Measurements from ENCODE around the gene BCAS3.
"Not testable (repeated sequence)": the region's sequence is repeated elsewhere in the genome, so short reads cannot be mapped to it uniquely, and the experiment has no call there.

The BCAS3 gene

GRCh38 chr17:61143026-61143425 is 465.4 kb downstream of the BCAS3 start:
- in situ Hi-C loops (cut with MboI; ENCODE audit: low sequenced_read_pairs): no loop called here

DNA sequence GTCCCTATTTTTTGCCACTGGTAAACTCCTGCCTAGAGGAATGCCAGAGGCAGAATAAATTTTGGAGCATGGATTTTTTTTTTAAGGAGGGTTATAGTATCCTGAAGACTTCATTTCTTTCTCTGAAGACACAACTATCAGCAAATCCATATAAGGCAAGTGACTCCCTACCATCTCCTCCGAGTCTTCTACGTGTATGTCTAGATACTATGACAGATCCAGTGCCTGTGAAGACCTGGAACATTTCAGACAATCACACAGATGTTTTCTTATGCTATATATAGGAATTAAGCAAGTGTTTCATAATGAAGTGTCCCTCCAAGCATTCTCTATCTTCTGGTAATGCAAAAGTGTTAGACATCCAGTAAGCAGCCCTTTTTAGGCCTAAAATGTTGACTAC is 466.5 kb downstream of the BCAS3 start:
- in situ Hi-C loops (cut with MboI; ENCODE audit: low sequenced_read_pairs): no loop called here

GRCh38 chr17:61144617-61145564 is 467.2 kb downstream of the BCAS3 start:
- in situ Hi-C loops (cut with MboI; ENCODE audit: low sequenced_read_pairs): no loop called here

GRCh38 chr17:61146833-61147232 is 469.2 kb downstream of the BCAS3 start:
- in situ Hi-C loops (cut with MboI; ENCODE audit: low sequenced_read_pairs): not testable (repeated sequence)

- in situ Hi-C loops (cut with MboI; ENCODE audit: low sequenced_read_pairs): no loop called here
These were observed 471.6 kb downstream of the BCAS3 start for GRCh38 chr17:61149106-61149825.

DNA sequence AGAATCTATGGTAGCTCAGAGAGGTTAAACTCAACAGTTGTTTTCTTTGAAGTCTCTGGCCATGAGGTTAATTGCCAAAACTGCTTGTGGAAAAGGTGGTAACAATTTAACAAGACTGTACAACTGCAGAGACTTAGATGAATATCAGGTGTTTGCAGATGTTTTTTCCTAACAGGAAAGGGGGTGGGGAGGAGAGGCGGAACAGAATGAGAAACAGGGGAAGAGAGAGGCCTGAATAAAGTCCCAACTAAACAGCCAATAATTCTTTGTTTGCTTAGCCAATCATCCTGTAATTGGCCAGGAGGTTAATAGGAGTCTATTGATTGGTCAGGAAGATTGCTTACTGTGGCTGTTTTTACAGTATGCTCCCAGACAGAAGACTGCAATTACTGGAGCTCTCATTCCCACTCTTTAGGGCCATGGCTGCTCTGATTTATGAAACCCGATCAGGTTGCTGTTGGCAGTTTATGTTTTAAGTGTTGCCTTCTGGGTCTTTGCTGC is 472.3 kb downstream of the BCAS3 start:
- in situ Hi-C loops (cut with MboI; ENCODE audit: low sequenced_read_pairs): no loop called here

GRCh38 chr17:61150686-61151299 is 473.1 kb downstream of the BCAS3 start:
- in situ Hi-C loops (cut with MboI; ENCODE audit: low sequenced_read_pairs): no loop called here

- in situ Hi-C loops (cut with MboI; ENCODE audit: low sequenced_read_pairs): no loop called here
These were observed 475.2 kb downstream of the BCAS3 start for GRCh38 chr17:61152898-61153297.

GRCh38 chr17:61155590-61156237 is 478.1 kb downstream of the BCAS3 start:
- in situ Hi-C loops (cut with MboI; ENCODE audit: low sequenced_read_pairs): no loop called here

DNA sequence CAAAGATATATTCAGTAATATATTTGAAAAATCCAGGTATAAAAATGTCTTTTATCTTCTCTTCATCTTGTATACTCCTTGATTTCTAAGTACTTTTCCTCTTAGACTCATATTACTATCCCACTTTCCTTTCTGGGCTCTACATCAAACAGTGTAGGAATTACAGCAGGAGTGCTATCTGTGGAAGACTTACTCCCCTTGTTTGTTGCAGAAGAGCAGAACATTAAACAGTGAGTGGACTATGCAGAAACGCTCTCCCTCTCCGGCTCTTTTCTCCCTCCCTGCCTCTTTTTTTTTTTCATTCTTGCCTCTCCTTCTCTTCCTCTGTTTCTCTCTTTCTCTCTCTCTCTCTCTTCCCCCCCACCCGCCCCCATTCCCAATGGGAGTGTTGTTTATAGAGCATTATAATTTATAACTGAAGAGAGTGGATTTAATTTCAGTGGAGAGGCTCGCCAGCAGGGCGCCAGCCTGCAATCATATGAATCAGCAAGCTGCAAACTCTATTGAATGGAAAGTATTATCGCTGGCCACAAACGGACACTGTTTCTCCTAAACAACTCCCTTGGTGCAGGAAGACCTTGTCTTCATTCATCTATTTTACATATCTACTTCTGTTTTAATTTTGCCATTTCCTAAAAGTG is 479.7 kb downstream of the BCAS3 start:
- in situ Hi-C loops (cut with MboI; ENCODE audit: low sequenced_read_pairs): no loop called here

DNA sequence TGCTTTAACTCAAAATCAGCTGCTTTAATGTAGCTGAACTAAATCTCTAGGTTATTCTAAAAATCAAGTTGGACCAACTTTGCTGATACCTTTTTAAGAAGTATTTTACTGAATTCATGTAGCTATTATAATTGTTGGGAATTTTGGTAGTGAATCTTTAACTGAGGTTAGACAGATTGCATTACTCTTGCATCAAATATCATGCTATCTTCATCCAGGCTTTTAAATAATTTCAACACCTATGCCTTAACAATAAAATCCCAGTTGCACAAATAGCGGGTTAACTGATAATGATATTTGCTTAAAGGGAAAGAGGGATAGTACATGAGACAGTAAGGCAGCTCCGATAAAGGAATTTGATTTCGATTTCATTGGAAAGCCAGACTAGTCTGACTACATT is 480.7 kb downstream of the BCAS3 start:
- in situ Hi-C loops (cut with MboI; ENCODE audit: low sequenced_read_pairs): no loop called here

GRCh38 chr17:61159221-61159814 is 481.7 kb downstream of the BCAS3 start:
- in situ Hi-C loops (cut with MboI; ENCODE audit: low sequenced_read_pairs): no loop called here

DNA sequence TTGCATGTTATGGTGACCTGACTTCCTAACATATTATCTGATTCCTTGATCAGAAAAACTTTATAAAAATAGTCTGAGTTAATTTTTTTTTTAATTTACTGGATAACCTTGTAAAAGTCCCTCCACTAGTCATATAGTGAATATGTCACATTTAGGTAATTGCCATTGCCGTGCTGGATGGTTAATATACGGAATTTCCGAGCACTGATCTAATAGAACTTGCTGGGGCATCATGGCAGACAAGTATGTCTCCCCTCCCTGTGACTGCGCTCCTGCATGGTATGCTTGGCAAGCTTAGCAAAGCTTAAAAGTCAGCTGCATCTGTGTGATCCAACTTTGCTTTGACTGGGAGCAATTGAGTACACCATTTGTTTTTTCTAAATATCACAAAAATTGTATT is 482.6 kb downstream of the BCAS3 start:
- in situ Hi-C loops (cut with MboI; ENCODE audit: low sequenced_read_pairs): no loop called here

GRCh38 chr17:61160789-61161445 is 483.3 kb downstream of the BCAS3 start:
- in situ Hi-C loops (cut with MboI; ENCODE audit: low sequenced_read_pairs): no loop called here

GRCh38 chr17:61161615-61162134 is 484.0 kb downstream of the BCAS3 start:
- in situ Hi-C loops (cut with MboI; ENCODE audit: low sequenced_read_pairs): no loop called here

GRCh38 chr17:61164517-61164916 is 486.9 kb downstream of the BCAS3 start:
- in situ Hi-C loops (cut with MboI; ENCODE audit: low sequenced_read_pairs): no loop called here

DNA sequence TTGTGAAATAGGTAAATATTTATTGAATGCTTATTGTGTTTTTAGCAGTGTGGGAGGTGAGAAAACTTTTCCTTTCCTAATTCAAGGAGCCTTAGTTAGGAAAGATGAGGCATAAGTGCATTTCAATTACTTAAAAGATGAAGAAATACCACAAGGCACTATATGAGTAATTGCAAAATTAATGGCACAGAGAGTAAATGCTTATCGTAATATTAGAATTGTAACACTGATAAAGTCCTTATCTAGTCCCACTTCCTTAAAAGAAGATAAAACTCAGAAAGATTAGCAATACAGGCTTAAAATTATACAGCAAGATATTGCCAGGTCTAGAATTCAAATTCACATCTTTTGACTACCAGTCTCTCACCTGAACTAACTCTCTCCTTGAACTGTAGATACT is 489.4 kb downstream of the BCAS3 start:
- in situ Hi-C loops (cut with MboI; ENCODE audit: low sequenced_read_pairs): no loop called here

- in situ Hi-C loops (cut with MboI; ENCODE audit: low sequenced_read_pairs): no loop called here
These were observed 490.9 kb downstream of the BCAS3 start for GRCh38 chr17:61168506-61168905.

- in situ Hi-C loops (cut with MboI; ENCODE audit: low sequenced_read_pairs): no loop called here
These were observed 496.7 kb downstream of the BCAS3 start for GRCh38 chr17:61174310-61174709.

Data from HL-60/S4 treated with phorbol 12-myristate 13-acetate at 8.2 ng/mL for 4 days and 3 days (cell line).